HG03280 (cell line): ENCODE measurements around the gene WDR81.

ENCODE experiments used
- ATAC-seq: cut with Tn5 transposase; IDR thresholded peaks from one replicate; pipeline ENCODE4 v1.9.1; 2021; ENCODE audit warnings: mild to moderate bottlenecking, moderate library complexity; ENCODE audit not compliant: unreplicated experiment

The WDR81 gene

DNA sequence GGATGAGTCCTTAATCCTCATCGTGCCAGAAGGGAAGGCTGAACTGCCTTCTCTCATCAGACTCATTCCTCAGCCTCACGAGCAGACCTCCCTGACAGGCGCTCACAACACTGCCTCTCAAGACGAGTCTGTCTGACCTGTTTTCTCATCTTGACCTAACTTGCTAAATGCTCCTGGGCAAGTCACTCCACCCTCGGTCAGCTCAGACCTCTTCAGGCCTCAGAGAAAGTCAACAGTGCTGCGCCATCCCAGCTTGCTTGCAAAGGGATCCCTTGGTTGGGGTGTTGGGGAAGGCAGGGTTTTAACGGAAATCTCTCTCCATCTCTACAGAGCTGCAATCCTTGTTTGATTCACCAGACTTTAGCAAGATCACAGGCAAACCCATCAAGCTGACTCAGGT is 52.4 kb downstream of the WDR81 start:
- no peak for ATAC-seq

DNA sequence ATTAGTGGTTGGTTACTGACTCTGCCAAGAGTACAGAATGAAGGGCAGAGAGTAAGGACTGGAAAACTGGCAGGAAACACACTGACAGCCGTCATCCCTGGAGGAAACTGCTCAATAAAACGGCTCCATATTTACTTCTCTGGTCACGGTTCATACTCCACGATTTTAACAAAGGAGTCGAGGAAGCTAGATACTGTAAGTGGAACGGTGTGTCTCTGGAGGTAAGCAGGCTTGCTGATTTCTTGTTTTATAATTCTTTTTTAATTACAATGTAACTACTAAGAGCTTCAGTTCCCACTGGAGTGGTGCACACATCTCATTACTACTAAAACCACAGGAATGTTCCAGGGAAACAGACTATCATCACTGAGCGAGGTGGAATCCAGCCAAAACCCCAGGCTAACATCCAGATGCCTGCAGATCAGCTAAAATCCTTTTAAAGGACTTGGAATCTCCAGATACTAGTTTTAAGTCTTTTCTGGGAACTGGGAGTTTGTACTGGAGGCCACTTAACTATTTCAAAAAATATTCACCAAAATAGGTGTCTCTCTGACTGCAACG is 55.1 kb downstream of the WDR81 start:
- no peak for ATAC-seq

DNA sequence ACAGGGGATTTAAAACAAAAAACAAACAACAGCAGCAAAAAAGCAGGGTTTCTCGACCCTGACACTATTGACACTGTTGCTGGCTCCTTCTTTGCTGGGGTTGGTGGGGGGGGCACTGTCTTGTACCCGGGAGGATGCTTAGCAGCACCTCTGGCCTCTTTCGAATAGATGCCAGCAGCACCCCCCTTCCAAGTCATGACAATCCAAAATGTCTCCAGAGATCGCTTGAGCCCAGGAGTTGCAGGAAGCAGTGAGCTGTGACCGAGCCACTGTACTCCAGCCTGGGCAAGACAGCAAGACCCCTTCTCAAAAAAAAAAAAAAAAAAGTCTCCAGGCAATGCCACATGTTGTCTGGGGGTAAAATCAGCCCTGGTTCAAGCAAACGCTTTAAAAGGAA is 57.7 kb downstream of the WDR81 start:
- no peak for ATAC-seq

DNA sequence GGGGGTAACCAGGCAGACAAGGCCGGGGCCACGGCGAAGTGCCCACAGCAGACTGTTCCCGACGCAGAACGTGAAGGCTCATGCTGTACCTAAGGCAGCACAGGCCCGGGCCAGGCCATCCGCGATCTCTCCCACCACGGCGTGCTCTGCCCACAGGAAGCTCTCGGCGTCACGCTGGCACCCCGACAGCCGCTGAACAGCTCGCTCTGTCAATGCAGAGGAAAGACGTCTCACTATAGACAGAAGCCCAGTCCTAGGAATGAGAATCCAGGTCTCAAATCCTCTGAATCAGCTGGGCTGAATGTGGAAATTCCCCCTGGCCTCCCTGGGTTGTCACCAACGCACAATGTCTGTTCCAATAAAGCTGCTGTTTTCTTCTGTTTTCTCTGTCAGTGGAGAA is 58.8 kb downstream of the WDR81 start:
- ATAC-seq, result no peak

DNA sequence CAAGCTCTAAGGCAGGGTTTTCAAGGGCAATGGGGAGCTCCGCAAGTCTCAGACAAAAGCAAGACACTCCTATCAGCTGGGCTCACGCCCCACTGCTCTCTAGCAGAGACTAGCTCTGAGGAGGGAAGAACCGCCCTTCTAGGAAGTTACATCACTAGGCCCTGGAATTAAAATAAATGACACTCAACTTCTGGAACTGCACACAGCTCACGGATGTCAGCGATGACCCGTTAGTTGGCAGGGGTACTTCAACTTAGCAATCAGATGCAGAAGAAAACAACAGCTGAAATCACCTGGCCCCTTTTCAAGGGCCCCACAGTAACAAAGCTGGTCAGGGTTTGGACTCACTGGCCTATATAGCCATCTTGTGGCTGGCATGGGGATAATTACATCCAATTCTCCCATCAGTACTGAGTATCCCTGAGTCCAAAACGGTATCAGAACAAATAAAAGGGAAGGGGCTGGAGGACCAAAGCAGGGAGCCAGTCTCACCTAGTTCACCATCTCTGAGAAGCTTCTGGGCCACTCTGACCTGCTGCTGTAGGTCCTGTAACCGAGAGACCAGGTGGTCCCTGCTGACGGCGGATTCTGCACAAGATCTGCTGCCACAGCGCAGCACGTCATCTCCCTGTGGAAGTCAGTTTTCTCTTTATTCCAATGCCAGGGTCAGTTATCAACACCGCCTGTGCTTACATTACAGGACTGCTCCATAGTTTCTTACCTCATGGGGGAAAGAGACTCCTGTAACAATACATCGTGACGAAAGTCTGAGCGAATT is 59.5 kb downstream of the WDR81 start:
- ATAC-seq, result no peak

DNA sequence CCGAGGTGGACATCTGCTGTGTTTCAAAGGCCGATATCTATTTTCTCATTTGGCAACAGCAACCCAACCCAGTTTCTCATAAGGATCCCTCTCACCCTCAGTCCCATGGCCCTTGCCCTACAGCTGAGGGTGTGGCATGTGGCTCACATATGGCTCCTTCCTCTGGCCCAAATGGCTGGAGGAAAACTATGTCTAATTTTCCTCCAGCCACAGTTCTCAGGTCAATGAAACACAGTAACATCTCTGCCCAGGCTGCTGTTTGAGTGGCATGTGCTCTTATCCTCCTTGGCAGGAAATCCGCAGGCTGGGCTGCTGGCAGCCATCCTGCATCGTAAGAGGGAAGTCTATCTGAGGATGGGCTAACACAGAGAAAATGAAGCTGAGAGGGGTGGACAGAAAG is 61.4 kb downstream of the WDR81 start:
- no peak for ATAC-seq

DNA sequence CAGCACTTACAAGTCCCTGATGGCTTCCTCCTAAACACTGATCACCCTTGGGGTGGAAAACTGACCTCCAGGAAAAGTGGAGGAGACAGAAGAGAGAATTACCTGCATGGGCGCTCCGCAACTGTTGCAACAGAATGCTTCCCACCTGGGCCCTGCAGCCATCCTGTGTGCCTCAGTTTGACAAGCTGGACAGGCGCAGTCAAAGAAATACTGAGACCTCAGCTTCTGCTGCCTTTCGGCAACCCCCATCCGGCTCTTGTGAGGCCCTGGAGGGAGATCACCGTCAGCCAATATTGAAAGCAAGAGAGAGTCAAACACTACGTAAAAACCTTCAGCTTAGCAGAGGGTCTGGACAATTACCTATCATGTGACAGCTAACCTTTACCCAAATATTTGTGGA is 62.2 kb downstream of the WDR81 start:
- no peak for ATAC-seq

DNA sequence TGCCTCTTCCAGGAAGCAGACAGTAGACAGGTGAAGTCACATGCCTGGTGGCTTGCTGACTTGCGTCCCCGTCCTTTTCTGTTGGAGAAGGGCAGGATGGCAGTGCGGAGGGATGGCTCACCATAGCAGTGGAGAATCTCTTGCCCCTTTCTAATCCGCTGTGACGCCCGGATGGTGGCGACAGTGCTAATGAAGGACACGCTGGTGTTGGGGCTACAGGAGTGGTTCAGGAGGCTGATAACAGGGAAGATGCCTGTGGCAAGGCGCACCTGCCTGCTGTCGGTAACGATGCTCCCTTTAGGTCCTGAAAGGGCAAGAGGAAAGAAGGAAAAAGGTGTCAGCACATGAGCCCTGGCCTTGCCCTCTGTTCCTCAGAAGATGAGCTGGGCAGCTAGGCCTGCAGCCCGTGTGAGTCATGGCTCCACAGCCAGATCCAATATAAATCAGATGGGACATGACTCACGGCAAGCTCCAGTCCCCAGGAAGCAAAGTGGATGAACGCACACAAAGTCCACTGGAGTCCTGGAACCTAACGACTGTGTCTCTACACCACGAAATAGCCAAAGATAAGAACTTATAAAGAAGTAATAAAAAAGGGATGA is 62.9 kb downstream of the WDR81 start:
- ATAC-seq, result no peak
